Lower leg skin (tissue), 4 donors: ENCODE data around the gene CLDN1. TPM values are rescaled to one million over a fixed set of nuclear protein-coding genes. Genes with fewer than 3 reads are reported as not detected.

Experiments
- DNase-seq, 2 donors: peaks; one replicate each; pipeline ENCODE4 v3.0.0-alpha.2; 2019; ENCODE audit warnings: low spot score in 2 of 2
- H3K4me3 ChIP-seq: fragments of 200-600 bp; sonication (generic); 2 replicates; pipeline ENCODE4 v1.5.1; 2017; ENCODE audit warnings: mild to moderate bottlenecking, low read depth; ENCODE audit not compliant: poor library complexity, severe bottlenecking
- POLR2A ChIP-seq, 2 donors: fragments of 450-650 bp; IDR thresholded peaks; one replicate each; pipeline ENCODE4 v1.6.1; 2016 to 2017; ENCODE audit warnings: antibody characterized with exemption in 2 of 2, mild to moderate bottlenecking in 1 of 2, moderate library complexity in 1 of 2
- WGBS, 2 donors: methylation state at CpG; one replicate each; pipeline ENCODE4 v1.1.5; 2018; 5-methylcytosine and 5-hydroxymethylcytosine counted together
- intact Hi-C: fragments of 100-400 bp; cut with DNase I; formaldehyde crosslinking; loops from one replicate; pipeline ENCODE4 v1.15.0; 2023; ENCODE audit warnings: low total_unique reads
- total RNA-seq, 4 donors: library from RNA; depleted of rRNA; stranded (reverse); fragments of >200 nt; gene quantifications; one replicate each; pipeline ENCODE4 v1.1.0, GENCODE V29; 2016
- TF ChIP-seq, protein P1 (sequence below), 3 donors: fragments of 450-650 bp; IDR thresholded peaks; one replicate each; pipeline ENCODE4 v1.5.1; 2016; ENCODE audit warnings: antibody characterized with exemption in 3 of 3, mild to moderate bottlenecking in 3 of 3, moderate library complexity in 2 of 3

Gene CLDN1
- total RNA-seq, 4 donors from 2014 or later: 452 to 1,148 (median 544) TPM

GRCh38 chr3:190309414-190309813 is 12.8 kb downstream of the CLDN1 start:
- WGBS, 2 donors: 54 to 66% methylated on average over 3 of the region's 3 CpGs
- intact Hi-C loops: no loop called here
- H3K4me3 ChIP-seq: no peak overlapping the region
- DNase-seq: no peak
- TF ChIP-seq, protein P1, sequence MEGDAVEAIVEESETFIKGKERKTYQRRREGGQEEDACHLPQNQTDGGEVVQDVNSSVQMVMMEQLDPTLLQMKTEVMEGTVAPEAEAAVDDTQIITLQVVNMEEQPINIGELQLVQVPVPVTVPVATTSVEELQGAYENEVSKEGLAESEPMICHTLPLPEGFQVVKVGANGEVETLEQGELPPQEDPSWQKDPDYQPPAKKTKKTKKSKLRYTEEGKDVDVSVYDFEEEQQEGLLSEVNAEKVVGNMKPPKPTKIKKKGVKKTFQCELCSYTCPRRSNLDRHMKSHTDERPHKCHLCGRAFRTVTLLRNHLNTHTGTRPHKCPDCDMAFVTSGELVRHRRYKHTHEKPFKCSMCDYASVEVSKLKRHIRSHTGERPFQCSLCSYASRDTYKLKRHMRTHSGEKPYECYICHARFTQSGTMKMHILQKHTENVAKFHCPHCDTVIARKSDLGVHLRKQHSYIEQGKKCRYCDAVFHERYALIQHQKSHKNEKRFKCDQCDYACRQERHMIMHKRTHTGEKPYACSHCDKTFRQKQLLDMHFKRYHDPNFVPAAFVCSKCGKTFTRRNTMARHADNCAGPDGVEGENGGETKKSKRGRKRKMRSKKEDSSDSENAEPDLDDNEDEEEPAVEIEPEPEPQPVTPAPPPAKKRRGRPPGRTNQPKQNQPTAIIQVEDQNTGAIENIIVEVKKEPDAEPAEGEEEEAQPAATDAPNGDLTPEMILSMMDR (IDR thresholded peaks at IDR 0.05): no peak
- no peak for TF ChIP-seq POLR2A (IDR thresholded peaks at IDR 0.05)

GRCh38 chr3:190308154-190308553 is 14.1 kb downstream of the CLDN1 start:
- 81 to 87% methylated on average over 5 of the region's 5 CpGs for WGBS, 2 donors
- TF ChIP-seq, protein P1 (IDR thresholded peaks at IDR 0.05): no peak
- no peak for TF ChIP-seq POLR2A (IDR thresholded peaks at IDR 0.05)
- intact Hi-C loops: no loop called here
- H3K4me3 ChIP-seq: no peak overlapping the region
- no peak for DNase-seq

DNA sequence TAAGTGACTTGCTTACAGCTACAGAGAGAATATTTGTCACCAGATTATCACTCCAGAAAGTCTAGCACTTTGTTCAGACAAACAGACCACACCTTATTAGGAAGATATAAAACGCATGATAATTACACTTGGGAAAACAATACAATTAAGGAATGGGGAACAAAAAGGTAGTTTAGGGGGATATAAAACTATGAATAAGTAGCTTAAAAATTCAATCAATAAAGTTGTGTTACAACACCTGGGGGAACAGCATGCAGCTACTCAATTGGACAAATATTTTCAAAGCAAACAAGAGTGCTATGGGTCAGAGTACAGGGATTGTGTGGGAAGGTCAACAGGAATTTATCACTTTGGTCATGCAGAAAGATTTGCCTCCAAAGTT is 15.1 kb downstream of the CLDN1 start:
- H3K4me3 ChIP-seq: no peak overlapping the region
- TF ChIP-seq POLR2A (IDR thresholded peaks at IDR 0.05): no peak
- TF ChIP-seq, protein P1 (IDR thresholded peaks at IDR 0.05): no peak
- DNase-seq: no peak
- intact Hi-C loops: no loop called here
- 48 to 55% methylated on average over 1 of the region's 1 CpG for WGBS, 2 donors

GRCh38 chr3:190306513-190307163 is 15.6 kb downstream of the CLDN1 start:
- 30 to 33% methylated on average over 4 of the region's 4 CpGs for WGBS, 2 donors
- no peak for TF ChIP-seq POLR2A (IDR thresholded peaks at IDR 0.05)
- TF ChIP-seq, protein P1 (IDR thresholded peaks at IDR 0.05): no peak
- DNase-seq: peak in 1 of 2 donors; percentile 48
- intact Hi-C loops: no loop called here
- H3K4me3 ChIP-seq: no peak overlapping the region

DNA sequence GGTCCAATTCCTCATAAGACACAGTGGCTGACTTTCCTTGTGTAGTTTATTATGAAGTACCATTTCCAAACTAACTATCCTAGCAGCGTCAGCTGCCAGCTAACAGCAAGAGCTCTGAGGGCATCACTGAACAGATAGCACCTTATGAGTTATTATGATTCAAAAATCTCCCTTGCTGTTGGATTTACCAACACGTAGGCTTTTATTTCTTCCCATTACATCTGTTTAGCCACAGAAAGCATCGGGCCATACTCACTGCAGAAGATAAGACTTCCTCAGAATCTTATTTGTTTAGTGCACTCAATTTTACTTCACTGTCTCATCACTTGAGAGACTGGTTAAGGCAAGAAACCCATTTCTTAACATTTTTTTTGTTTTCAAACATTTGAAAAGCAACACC is 16.2 kb downstream of the CLDN1 start:
- 60 to 62% methylated on average over 3 of the region's 3 CpGs for WGBS, 2 donors
- H3K4me3 ChIP-seq: no peak overlapping the region
- no peak for DNase-seq
- TF ChIP-seq POLR2A (IDR thresholded peaks at IDR 0.05): no peak
- TF ChIP-seq, protein P1 (IDR thresholded peaks at IDR 0.05): no peak
- intact Hi-C loops: no loop called here

- intact Hi-C loops: no loop called here
- TF ChIP-seq POLR2A (IDR thresholded peaks at IDR 0.05): no peak
- TF ChIP-seq, protein P1 (IDR thresholded peaks at IDR 0.05): no peak
- H3K4me3 ChIP-seq: no peak overlapping the region
- DNase-seq: no peak
Measured at GRCh38 chr3:190305406-190305805, 16.8 kb downstream of the CLDN1 start.
